ENCODE measurements around the gene DCUN1D4.

DNA sequence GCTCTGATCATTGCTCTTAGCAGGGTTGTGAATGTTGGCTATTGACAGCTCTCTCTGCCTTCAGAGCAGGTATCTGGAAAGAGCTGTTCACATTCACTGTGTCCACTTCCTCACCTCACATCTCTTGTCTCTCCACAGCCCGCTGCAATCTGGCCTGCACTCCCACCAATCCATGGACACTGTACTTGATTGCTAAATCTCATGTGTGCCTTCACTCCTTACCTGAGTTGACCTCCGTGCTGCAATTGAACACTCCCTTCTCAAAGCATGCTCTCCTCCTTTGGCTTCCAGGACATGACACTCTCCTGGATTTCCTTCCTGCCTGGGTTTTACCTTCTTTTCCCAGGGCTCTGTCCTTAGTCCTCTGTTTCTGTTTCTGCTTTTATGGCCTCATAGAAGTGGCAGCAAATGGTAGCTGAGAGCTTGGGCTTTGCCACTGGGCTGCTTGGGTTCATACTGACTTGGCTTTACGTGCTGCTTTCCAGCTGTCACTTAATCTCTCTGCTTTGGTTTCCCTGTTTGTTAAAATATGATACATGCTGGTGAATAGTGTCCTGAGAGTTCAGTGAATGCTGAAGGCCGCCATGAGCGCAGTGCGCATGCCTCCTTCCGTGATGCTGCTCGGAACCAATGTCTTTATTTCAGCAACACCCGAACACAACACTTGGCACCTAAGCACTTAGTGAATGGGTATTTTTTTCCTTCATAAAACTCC, 29.5 kb downstream of the DCUN1D4 start:
- TF ChIP-seq CTCF (IDR thresholded peaks at IDR 0.05; ENCODE audit: insufficient read depth, low read length) (no peak), POLR2AphosphoS5 (IDR thresholded peaks at IDR 0.05; ENCODE audit: low read depth) (no peak), REST (IDR thresholded peaks at IDR 0.05; ENCODE audit: insufficient replicate concordance, low read depth) (no peak)
